GM23248 (cell line): Measurements from ENCODE around the gene KIAA1549.

ENCODE experiments used
- EZH2 ChIP-seq: fragments of 200-600 bp; sonication (generic); IDR thresholded peaks from 2 replicates; pipeline ENCODE4 v1.6.1; 2018; ENCODE audit warnings: antibody characterized with exemption, mild to moderate bottlenecking; ENCODE audit not compliant: insufficient read depth, poor library complexity, severe bottlenecking
- EZH2phosphoT487 ChIP-seq: fragments of 200-600 bp; sonication (generic); IDR thresholded peaks from 2 replicates; pipeline ENCODE4 v1.6.1; 2018; ENCODE audit warnings: antibody characterized with exemption, moderate library complexity, mild to moderate bottlenecking, low read depth; ENCODE audit not compliant: insufficient read depth

GRCh38 chr7:138903859-138904435 is 77.2 kb downstream of the KIAA1549 start:
- TF ChIP-seq EZH2 (no peak), EZH2phosphoT487 (no peak)
